KMS-11 (cell line): ENCODE results near the gene TCL1A.

Experiments
- H2AFZ ChIP-seq: fragments of 200-600 bp; sonication (generic); 2 replicates; pipeline ENCODE4 v1.6.1; 2016; ENCODE audit warnings: antibody characterized with exemption, mixed run types, low read depth
- H3K27ac ChIP-seq: fragments of 200-600 bp; sonication (generic); 2 replicates; pipeline ENCODE4 v1.6.1; 2016; ENCODE audit warnings: mild to moderate bottlenecking, mixed run types
- H3K27me3 ChIP-seq: fragments of 200-600 bp; sonication (generic); 2 replicates; pipeline ENCODE4 v1.6.1; 2017; ENCODE audit warnings: mild to moderate bottlenecking, low read depth, mixed run types, moderate library complexity; ENCODE audit not compliant: insufficient read depth
- H3K36me3 ChIP-seq: fragments of 200-600 bp; sonication (generic); 2 replicates; pipeline ENCODE4 v1.6.1; 2017; ENCODE audit warnings: mild to moderate bottlenecking, mixed run types; ENCODE audit not compliant: insufficient read depth
- H3K4me1 ChIP-seq: fragments of 200-600 bp; sonication (generic); 2 replicates; pipeline ENCODE4 v1.6.1; 2016; ENCODE audit warnings: mild to moderate bottlenecking, low read depth, mixed run types; ENCODE audit not compliant: poor library complexity, severe bottlenecking
- H3K4me2 ChIP-seq: fragments of 200-600 bp; sonication (generic); 2 replicates; pipeline ENCODE4 v1.7.0; 2016; ENCODE audit warnings: mild to moderate bottlenecking, mixed run types
- H3K4me3 ChIP-seq: fragments of 200-600 bp; sonication (generic); IDR thresholded peaks from 2 replicates; pipeline ENCODE4 v1.6.1; 2017; ENCODE audit warnings: low read depth, low read length, mixed read lengths; ENCODE audit not compliant: insufficient read depth
- H3K79me2 ChIP-seq: fragments of 200-600 bp; sonication (generic); 2 replicates; pipeline ENCODE4 v1.6.1; 2016; ENCODE audit warnings: low read depth, mixed run types; ENCODE audit not compliant: insufficient read depth
- H3K9ac ChIP-seq: fragments of 200-600 bp; sonication (generic); 2 replicates; pipeline ENCODE4 v1.6.1; 2016; ENCODE audit warnings: mild to moderate bottlenecking, mixed run types
- H4K20me1 ChIP-seq: fragments of 200-600 bp; sonication (generic); 2 replicates; pipeline ENCODE4 v1.6.1; 2016; ENCODE audit warnings: mild to moderate bottlenecking, mixed run types; ENCODE audit not compliant: insufficient read depth
- TF ChIP-seq, protein P1 (sequence below): fragments of 200-600 bp; sonication (generic); conservative IDR thresholded peaks from 2 replicates; pipeline ENCODE4 v1.6.1; 2017; ENCODE audit warnings: low read depth, mild to moderate bottlenecking, antibody characterized with exemption, low read length, moderate library complexity, mixed read lengths

Gene TCL1A

GRCh38 chr14:95703805-95704204 is 10.1 kb downstream of the TCL1A start:
- H4K20me1 ChIP-seq: no peaks in the 10 kb centered on the region
- no peak overlapping the region for H3K4me3 ChIP-seq
- H3K4me2 ChIP-seq: no peak overlapping the region

GRCh38 chr14:95703341-95703740 is 10.6 kb downstream of the TCL1A start:
- no peak overlapping the region for H3K9ac ChIP-seq
- no peaks in the 10 kb centered on the region for H3K36me3 ChIP-seq
- H3K27me3 ChIP-seq: no peaks in the 10 kb centered on the region
- H3K79me2 ChIP-seq: no peaks in the 10 kb centered on the region
- no peak overlapping the region for H3K27ac ChIP-seq
- H3K4me1 ChIP-seq: no peaks in the 10 kb centered on the region
- TF ChIP-seq, protein P1, sequence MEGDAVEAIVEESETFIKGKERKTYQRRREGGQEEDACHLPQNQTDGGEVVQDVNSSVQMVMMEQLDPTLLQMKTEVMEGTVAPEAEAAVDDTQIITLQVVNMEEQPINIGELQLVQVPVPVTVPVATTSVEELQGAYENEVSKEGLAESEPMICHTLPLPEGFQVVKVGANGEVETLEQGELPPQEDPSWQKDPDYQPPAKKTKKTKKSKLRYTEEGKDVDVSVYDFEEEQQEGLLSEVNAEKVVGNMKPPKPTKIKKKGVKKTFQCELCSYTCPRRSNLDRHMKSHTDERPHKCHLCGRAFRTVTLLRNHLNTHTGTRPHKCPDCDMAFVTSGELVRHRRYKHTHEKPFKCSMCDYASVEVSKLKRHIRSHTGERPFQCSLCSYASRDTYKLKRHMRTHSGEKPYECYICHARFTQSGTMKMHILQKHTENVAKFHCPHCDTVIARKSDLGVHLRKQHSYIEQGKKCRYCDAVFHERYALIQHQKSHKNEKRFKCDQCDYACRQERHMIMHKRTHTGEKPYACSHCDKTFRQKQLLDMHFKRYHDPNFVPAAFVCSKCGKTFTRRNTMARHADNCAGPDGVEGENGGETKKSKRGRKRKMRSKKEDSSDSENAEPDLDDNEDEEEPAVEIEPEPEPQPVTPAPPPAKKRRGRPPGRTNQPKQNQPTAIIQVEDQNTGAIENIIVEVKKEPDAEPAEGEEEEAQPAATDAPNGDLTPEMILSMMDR: no peak
- no peaks in the 10 kb centered on the region for H4K20me1 ChIP-seq
- no peak overlapping the region for H3K4me2 ChIP-seq
- H2AFZ ChIP-seq: no peak overlapping the region
- no peak overlapping the region for H3K4me3 ChIP-seq

More at GRCh38 chr14:95703805-95704204, 10.1 kb downstream of the TCL1A start:
- Histone ChIP-seq H3K27me3 (no peaks in the 10 kb centered on the region), H3K36me3 (no peaks in the 10 kb centered on the region), H3K79me2 (no peaks in the 10 kb centered on the region), H3K9ac (no peak overlapping the region), H3K27ac (no peak overlapping the region), H3K4me1 (no peaks in the 10 kb centered on the region), H2AFZ (no peak overlapping the region)
- TF ChIP-seq, protein P1: no peak

- Histone ChIP-seq H3K27ac (no peak overlapping the region), H4K20me1 (no peaks in the 10 kb centered on the region), H3K27me3 (no peaks in the 10 kb centered on the region), H3K4me2 (no peak overlapping the region), H3K9ac (no peak overlapping the region), H3K79me2 (no peaks in the 10 kb centered on the region), H3K4me1 (no peaks in the 10 kb centered on the region), H3K36me3 (no peaks in the 10 kb centered on the region), H2AFZ (no peak overlapping the region), H3K4me3 (no peak overlapping the region)
- TF ChIP-seq, protein P1: no peak
Observed at GRCh38 chr14:95701846-95702221, 12.1 kb downstream of the TCL1A start.

GRCh38 chr14:95700221-95700976 is 13.5 kb downstream of the TCL1A start:
- Histone ChIP-seq H3K9ac (no peak overlapping the region), H4K20me1 (no peaks in the 10 kb centered on the region), H3K27ac (no peak overlapping the region), H2AFZ (no peak overlapping the region), H3K4me1 (no peaks in the 10 kb centered on the region), H3K79me2 (no peaks in the 10 kb centered on the region), H3K4me2 (no peak overlapping the region), H3K4me3 (no peak overlapping the region), H3K36me3 (no peaks in the 10 kb centered on the region), H3K27me3 (no peaks in the 10 kb centered on the region)
- TF ChIP-seq, protein P1: no peak
